Measurements from ENCODE around the gene PLA2G4E. TPM values are rescaled to one million over a fixed set of nuclear protein-coding genes. Genes with fewer than 3 reads are reported as not detected.

Gene PLA2G4E
- total and polyA plus RNA-seq, 2 experiments from 2014 or later = not detected

DNA sequence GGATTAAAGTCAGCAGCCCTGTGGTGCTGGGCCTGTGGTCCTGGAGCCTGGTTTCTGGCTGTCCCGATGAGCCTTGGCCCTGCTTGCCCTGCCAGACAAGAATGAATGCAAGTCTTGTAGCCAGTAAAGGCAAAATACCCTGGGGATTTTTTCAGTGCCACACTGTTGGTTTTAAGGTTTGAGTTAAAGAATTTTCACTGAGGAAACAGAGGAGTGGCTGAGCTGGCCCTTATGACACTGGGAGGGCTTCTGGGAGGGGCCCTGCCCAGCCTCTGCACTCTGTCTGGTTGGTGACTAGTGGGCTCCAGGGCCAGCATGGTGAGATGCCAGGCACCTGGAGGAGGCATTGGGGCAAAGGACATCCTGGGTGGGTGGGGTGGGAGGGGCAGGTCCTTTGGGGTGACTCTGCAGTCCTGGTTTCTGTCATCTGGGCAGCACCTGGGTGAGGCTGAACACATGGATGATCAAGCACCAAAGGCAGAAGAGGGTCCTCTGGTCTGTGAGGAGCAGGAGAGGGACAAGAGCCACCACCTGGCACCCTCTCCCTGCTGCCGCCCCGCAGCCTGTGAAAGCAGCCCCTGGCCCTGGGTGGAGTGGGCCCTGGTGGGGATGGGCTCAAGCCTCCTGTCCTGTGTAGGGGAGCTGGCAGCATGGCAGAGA is 12.5 kb upstream of the PLA2G4E start (continued):
- TF ChIP-seq REST (IDR thresholded peaks at IDR 0.05; ENCODE audit: unreplicated experiment) (no peak), STAT1 (IDR thresholded peaks at IDR 0.05; ENCODE audit: unreplicated experiment) (no peak), ZNF331 (CRISPR knock-in tag; IDR thresholded peaks at IDR 0.05; ENCODE audit: low read depth) (no peak), EZH2phosphoT487 (IDR thresholded peaks at IDR 0.05; ENCODE audit: unreplicated experiment) (no peak)
- TF ChIP-seq, protein P1, sequence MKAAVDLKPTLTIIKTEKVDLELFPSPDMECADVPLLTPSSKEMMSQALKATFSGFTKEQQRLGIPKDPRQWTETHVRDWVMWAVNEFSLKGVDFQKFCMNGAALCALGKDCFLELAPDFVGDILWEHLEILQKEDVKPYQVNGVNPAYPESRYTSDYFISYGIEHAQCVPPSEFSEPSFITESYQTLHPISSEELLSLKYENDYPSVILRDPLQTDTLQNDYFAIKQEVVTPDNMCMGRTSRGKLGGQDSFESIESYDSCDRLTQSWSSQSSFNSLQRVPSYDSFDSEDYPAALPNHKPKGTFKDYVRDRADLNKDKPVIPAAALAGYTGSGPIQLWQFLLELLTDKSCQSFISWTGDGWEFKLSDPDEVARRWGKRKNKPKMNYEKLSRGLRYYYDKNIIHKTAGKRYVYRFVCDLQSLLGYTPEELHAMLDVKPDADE (IDR thresholded peaks at IDR 0.05) = no peak

DNA sequence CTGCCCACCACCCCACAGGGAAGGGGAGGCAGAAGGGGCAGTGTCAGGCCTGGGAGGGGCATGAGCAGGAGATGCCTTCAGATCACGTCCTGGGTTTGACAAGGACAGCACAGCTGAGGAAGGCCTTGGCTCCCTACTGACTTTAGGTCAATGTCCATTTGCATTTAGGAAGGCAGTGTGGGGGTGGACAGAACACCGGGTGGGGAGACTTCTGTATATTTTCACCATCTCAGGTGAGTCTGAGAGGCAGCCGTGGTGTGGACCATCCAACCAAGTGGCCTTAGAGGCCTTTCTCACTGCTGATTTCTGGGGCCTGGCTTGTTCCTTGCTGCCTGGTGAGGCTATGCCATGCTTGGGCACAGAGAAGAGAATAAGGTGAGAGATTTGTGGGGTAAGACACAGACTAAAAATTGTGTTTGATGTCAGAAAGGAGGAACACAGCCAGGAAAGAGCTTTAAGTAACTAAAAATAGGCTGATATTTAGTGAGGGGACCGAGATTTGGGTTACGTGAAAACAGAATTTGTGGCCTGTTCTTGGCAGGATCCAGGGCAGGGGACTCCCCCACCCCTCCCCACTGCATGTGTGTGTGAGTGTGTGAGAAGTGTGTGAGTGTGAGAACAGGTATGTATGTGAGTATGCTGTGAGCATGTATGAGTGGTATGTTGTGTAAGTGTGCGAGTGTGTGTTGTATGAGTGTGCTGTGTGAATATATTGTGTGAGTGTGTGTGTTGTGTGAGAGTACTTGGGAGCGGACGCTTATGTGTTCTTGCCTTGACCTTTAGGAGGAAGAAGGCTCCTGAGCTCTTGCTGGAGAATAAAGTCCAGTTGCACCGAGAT is 11.8 kb upstream of the PLA2G4E start:
- Mint-ChIP-seq H3K4me3 (no peak overlapping the region), H3K27me3 (ENCODE audit: insufficient read depth, low read depth, poor library complexity) (peaks cover 3% of the 10 kb centered on the region), H3K27ac (no peak overlapping the region), H3K9me3 (peaks cover 8% of the 10 kb centered on the region), H3K4me1 (peaks cover 8% of the 10 kb centered on the region), H3K36me3 (ENCODE audit: low read depth) (peaks cover 7% of the 10 kb centered on the region; the same call in 2 of the 3 replicates)
- no peaks in the 10 kb centered on the region for H3K9me2 ChIP-seq (ENCODE audit: insufficient read depth)
- no peaks in the 10 kb centered on the region for H3K79me2 ChIP-seq (replicated peaks; ENCODE audit: insufficient read depth)
- no peak overlapping the region for H2AFZ ChIP-seq
- no peaks in the 10 kb centered on the region for H3K27me3 ChIP-seq (ENCODE audit: insufficient read depth)
- no peak overlapping the region for H3K4me2 ChIP-seq
- no peak overlapping the region for H3K4me3 ChIP-seq
- peaks cover 14% of the 10 kb centered on the region for H3K4me1 ChIP-seq (ENCODE audit: insufficient read depth)
- no peaks in the 10 kb centered on the region for H3K36me3 ChIP-seq (ENCODE audit: insufficient read depth)
- ATAC-seq (no peak), DNase-seq (ENCODE audit: low spot score) (no peak)
- H3F3A ChIP-seq (replicated peaks; ENCODE audit: low read depth) = no peaks in the 10 kb centered on the region
- no peak overlapping the region for H3K27ac ChIP-seq (ENCODE audit: low read depth)
- no peaks in the 10 kb centered on the region for H4K20me1 ChIP-seq (replicated peaks; ENCODE audit: insufficient read depth)
- TF ChIP-seq CREB1 (CRISPR knock-in tag; IDR thresholded peaks at IDR 0.05; ENCODE audit: low read depth) (no peak), JUNB (IDR thresholded peaks at IDR 0.05; ENCODE audit: unreplicated experiment) (no peak), EZH2 (IDR thresholded peaks at IDR 0.05; ENCODE audit: low read depth, unreplicated experiment) (no peak), REST (IDR thresholded peaks at IDR 0.05; ENCODE audit: unreplicated experiment) (no peak), POLR2AphosphoS5 (IDR thresholded peaks at IDR 0.05; ENCODE audit: low read depth) (no peak), NANOG (IDR thresholded peaks at IDR 0.05; ENCODE audit: borderline replicate concordance) (no peak), EZH2phosphoT487 (IDR thresholded peaks at IDR 0.05; ENCODE audit: unreplicated experiment) (no peak), STAT1 (IDR thresholded peaks at IDR 0.05; ENCODE audit: unreplicated experiment) (no peak)
- TF ChIP-seq, protein P2, sequence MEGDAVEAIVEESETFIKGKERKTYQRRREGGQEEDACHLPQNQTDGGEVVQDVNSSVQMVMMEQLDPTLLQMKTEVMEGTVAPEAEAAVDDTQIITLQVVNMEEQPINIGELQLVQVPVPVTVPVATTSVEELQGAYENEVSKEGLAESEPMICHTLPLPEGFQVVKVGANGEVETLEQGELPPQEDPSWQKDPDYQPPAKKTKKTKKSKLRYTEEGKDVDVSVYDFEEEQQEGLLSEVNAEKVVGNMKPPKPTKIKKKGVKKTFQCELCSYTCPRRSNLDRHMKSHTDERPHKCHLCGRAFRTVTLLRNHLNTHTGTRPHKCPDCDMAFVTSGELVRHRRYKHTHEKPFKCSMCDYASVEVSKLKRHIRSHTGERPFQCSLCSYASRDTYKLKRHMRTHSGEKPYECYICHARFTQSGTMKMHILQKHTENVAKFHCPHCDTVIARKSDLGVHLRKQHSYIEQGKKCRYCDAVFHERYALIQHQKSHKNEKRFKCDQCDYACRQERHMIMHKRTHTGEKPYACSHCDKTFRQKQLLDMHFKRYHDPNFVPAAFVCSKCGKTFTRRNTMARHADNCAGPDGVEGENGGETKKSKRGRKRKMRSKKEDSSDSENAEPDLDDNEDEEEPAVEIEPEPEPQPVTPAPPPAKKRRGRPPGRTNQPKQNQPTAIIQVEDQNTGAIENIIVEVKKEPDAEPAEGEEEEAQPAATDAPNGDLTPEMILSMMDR (conservative IDR thresholded peaks at IDR 0.05; ENCODE audit: low read depth in 2 of 2) = no peak
